Heart left ventricle (tissue), 13 donors: ENCODE results near the gene LZTS3.

Experiments used
- POLR2A ChIP-seq, 2 donors: fragments of 450-650 bp; IDR thresholded peaks; one replicate each; pipeline ENCODE4 v1.6.1; 2017; ENCODE audit warnings: antibody characterized with exemption in 2 of 2, mild to moderate bottlenecking in 2 of 2, moderate library complexity in 2 of 2
- TF ChIP-seq, protein P1 (sequence below), 12 donors: fragments of 200-600 bp; sonication (generic) in 4 of 12; IDR thresholded peaks; one replicate each; pipeline versions ENCODE4 v1.5.0 to v1.8.0; 2018 to 2022; ENCODE audit warnings: antibody characterized with exemption in 12 of 12, mild to moderate bottlenecking in 5 of 12
- donor health status: ischemic (EF 13 %, LVEDD 7.1; RV severe dilation, severe dysfunction).
- donor health status: DM: no; HTN: yes; CAD: no.
- donor health status: DM: no; HTN: no; CAD: no.
- donor health status: ischemic (EF 25% LVEDD 6.9; RV normal size, moderate dysfunction).
- donor health status: ischemic (EF 25% LVEDD 5.7; RV mildly dilated, moderate dysfunction).
- donor health status: ischemic (EF 35%, LVEDD 5.7; RV mildly dilated, moderate dysfunction).
- donor health status: nonischemic (EF 11% LVEDD 7.7; RV severe dilation, severe dysfunction).
- donor health status: DM: yes; HTN: yes; CAD: no.
- donor health status: PGD.
- donor health status: ischemic (EF 29% LVEDD 5.4; RV normal size, mild dysfunction).
- donor health status: nonischemic (EF 23%, LVEDD 6.1; RV moderate dilation, normal function).

- TF ChIP-seq POLR2A (IDR thresholded peaks at IDR 0.05), result no peak
- TF ChIP-seq, protein P1, sequence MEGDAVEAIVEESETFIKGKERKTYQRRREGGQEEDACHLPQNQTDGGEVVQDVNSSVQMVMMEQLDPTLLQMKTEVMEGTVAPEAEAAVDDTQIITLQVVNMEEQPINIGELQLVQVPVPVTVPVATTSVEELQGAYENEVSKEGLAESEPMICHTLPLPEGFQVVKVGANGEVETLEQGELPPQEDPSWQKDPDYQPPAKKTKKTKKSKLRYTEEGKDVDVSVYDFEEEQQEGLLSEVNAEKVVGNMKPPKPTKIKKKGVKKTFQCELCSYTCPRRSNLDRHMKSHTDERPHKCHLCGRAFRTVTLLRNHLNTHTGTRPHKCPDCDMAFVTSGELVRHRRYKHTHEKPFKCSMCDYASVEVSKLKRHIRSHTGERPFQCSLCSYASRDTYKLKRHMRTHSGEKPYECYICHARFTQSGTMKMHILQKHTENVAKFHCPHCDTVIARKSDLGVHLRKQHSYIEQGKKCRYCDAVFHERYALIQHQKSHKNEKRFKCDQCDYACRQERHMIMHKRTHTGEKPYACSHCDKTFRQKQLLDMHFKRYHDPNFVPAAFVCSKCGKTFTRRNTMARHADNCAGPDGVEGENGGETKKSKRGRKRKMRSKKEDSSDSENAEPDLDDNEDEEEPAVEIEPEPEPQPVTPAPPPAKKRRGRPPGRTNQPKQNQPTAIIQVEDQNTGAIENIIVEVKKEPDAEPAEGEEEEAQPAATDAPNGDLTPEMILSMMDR (IDR thresholded peaks at IDR 0.05), result no peak
Observed at GRCh38 chr20:3162080-3162611, 11.2 kb downstream of the LZTS3 start.
